Gastroesophageal sphincter (tissue), 4 donors: Measurements from ENCODE around the gene SLC66A2. TPM values are rescaled to one million over a fixed set of nuclear protein-coding genes. Genes with fewer than 3 reads are reported as not detected.

Experiments
- ATAC-seq: fragments of 150-250 bp; one replicate; pipeline ENCODE4 v1.9.1; 2016; ENCODE audit warnings: mild to moderate bottlenecking, moderate library complexity
- H3K27ac ChIP-seq, 4 donors: fragments of 200-600 bp; sonication (generic) in 3 of 4; 1 replicate in 3 of 4; 2 replicates in 1 of 4; pipeline ENCODE4 v1.5.1; 2016 to 2019
- H3K27me3 ChIP-seq: fragments of 200-600 bp; sonication (generic); one replicate; pipeline ENCODE4 v1.5.1; 2019
- H3K36me3 ChIP-seq, 2 donors: fragments of 200-600 bp; sonication (generic); one replicate each; pipeline ENCODE4 v1.5.1; 2019; ENCODE audit warnings: control low read depth in 1 of 2
- H3K4me1 ChIP-seq, 3 donors: fragments of 200-600 bp; sonication (generic); 1 replicate in 2 of 3; 2 replicates in 1 of 3; pipeline ENCODE4 v1.5.1; 2016 to 2019; ENCODE audit warnings: control low read depth in 2 of 3
- H3K4me3 ChIP-seq, 2 donors: fragments of 200-600 bp; sonication (generic); one replicate each; pipeline ENCODE4 v1.5.1; 2019; ENCODE audit warnings: mild to moderate bottlenecking in 1 of 2, moderate library complexity in 1 of 2
- H3K9me3 ChIP-seq, 3 donors: fragments of 200-600 bp; sonication (generic); one replicate each; pipeline ENCODE4 v1.5.1; 2017 to 2019; ENCODE audit warnings: control low read depth in 2 of 3
- EP300 ChIP-seq: sonication (generic); formaldehyde crosslinking; IDR thresholded peaks from one replicate; pipeline ENCODE4 v1.6.1; 2017; ENCODE audit warnings: antibody characterized with exemption, mild to moderate bottlenecking
- POLR2A ChIP-seq, 2 donors: fragments of 450-650 bp; IDR thresholded peaks; one replicate each; pipeline ENCODE4 v1.6.1; 2017; ENCODE audit warnings: antibody characterized with exemption in 2 of 2, mild to moderate bottlenecking in 2 of 2, moderate library complexity in 1 of 2
- POLR2AphosphoS5 ChIP-seq: sonication (generic); formaldehyde crosslinking; IDR thresholded peaks from one replicate; pipeline ENCODE4 v1.6.1; 2017; ENCODE audit warnings: antibody characterized with exemption
- WGBS, 2 donors: methylation state at CpG; one replicate each; pipeline ENCODE4 v1.1.5; 2018; ENCODE audit warnings: low coverage in 1 of 2; 5-methylcytosine and 5-hydroxymethylcytosine counted together
- total RNA-seq, 4 donors: library from RNA; depleted of rRNA; stranded (reverse); fragments of >200 nt; gene quantifications; one replicate each; pipeline ENCODE4 v1.1.0, GENCODE V29; 2016
- TF ChIP-seq, protein P1 (sequence below), 4 experiments: fragments of 200-600 bp in 2 of 4; fragments of 450-650 bp in 2 of 4; sonication (generic) in 1 of 4; IDR thresholded peaks; one replicate each; pipeline ENCODE4 v1.5.1; 2017 to 2019; ENCODE audit warnings: antibody characterized with exemption in 4 of 4, mild to moderate bottlenecking in 2 of 4, moderate library complexity in 2 of 4

SLC66A2 gene
- total RNA-seq, 4 donors from 2014 or later, result 32.2 to 42.6 (median 35.6) TPM

DNA sequence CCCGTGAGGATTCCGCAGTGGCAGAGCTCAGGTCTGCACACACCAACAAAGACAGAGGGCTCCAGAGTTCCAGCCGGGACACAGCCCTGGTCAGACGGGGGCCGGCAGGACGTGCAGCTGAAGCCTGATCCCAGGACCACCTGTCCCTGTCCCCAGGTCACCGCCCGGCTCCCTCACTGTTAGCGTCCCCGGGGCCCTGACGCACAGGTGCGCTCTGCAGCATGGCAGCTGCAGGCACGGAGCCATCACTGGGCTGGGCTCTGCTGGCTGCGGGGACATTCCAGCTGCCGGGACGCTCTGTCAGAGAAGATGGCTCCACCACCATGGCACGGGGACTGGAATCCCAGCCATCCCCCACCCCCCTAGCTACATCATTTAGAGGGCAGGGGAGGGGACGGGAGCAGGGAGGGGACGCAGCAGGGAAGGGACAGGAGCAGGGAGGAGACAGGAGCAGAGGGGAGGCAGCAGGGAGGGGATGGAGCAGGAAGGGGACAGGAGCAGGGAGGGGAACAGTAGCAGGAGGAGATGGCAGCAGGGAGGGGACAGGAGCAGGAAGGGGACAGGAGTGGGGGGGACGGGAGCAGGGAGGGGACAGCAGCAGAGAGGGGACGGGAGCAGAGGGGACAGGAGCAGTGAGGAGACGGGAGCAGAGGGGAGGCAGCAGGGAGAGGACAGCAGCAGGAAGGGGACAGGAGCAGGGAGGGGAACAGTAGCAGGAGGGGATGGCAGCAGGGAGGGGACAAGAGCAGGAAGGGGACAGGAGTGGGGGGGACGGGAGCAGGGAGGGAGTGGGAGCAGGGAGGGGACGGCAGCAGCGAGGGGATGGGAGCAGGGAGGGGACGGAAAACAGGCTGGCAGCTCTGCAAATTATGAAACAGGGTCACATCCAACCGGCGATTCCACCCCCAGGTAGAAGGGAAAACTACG, 39.8 kb downstream of the SLC66A2 start:
- H3K4me1 ChIP-seq, result no peaks in the 10 kb centered on the region
- no peaks in the 10 kb centered on the region for H3K27me3 ChIP-seq
- no peak for TF ChIP-seq POLR2AphosphoS5
- no peak overlapping the region for H3K27ac ChIP-seq
- no peaks in the 10 kb centered on the region for H3K9me3 ChIP-seq
- no peak for ATAC-seq
- WGBS, 2 donors, result 76 to 87% methylated on average over 5 to 9 of the region's 29 CpGs
- no peak overlapping the region for H3K4me3 ChIP-seq
- H3K36me3 ChIP-seq, result peaks cover 0 to 66% of the 10 kb centered on the region in 2 donors

DNA sequence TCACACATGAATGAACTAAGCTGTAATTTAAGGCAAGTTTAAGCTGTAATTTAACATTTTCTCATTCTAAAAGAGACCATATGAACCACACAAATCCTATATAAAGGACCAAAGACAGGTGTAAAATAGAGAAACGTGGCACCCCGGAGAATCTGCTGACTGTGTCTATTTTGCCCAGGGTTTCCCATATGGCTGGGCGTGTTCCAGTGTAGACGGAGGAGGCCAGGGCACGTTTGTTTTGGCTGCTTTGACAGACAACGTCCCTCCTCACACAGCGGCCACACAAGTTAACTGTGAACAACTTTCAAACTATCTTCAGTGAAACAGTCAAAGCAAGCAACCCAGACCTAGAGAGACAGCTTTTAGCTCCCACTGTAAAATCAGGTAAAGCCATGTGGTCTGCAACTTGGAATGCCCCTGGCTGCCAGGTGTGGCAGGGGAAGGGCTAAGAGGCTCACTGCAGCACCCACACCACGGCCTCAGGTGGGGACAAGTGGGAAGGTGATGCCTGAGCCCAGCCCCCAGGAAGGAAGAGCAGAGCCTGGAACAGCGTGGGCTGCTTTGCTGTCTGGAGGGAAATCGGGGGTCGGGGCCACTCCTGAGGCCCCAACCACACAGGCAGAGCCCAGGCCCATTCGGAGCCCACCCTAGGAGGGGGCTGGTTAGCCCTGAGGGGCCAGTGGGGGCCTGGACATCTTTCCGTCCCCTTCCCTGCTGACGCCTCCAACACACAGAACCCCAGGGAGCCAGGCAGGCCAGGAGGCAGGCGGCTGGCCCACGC, 40.7 kb downstream of the SLC66A2 start:
- ATAC-seq, result no peak
- Histone ChIP-seq H3K36me3 (peaks cover 0 to 58% of the 10 kb centered on the region in 2 donors), H3K4me1 (no peaks in the 10 kb centered on the region), H3K27ac (no peak overlapping the region), H3K27me3 (no peaks in the 10 kb centered on the region), H3K4me3 (no peak overlapping the region), H3K9me3 (no peaks in the 10 kb centered on the region)
- TF ChIP-seq, protein P1, sequence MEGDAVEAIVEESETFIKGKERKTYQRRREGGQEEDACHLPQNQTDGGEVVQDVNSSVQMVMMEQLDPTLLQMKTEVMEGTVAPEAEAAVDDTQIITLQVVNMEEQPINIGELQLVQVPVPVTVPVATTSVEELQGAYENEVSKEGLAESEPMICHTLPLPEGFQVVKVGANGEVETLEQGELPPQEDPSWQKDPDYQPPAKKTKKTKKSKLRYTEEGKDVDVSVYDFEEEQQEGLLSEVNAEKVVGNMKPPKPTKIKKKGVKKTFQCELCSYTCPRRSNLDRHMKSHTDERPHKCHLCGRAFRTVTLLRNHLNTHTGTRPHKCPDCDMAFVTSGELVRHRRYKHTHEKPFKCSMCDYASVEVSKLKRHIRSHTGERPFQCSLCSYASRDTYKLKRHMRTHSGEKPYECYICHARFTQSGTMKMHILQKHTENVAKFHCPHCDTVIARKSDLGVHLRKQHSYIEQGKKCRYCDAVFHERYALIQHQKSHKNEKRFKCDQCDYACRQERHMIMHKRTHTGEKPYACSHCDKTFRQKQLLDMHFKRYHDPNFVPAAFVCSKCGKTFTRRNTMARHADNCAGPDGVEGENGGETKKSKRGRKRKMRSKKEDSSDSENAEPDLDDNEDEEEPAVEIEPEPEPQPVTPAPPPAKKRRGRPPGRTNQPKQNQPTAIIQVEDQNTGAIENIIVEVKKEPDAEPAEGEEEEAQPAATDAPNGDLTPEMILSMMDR (IDR thresholded peaks at IDR 0.05), result no peak
- TF ChIP-seq POLR2AphosphoS5 (no peak), POLR2A (IDR thresholded peaks at IDR 0.05) (no peak), EP300 (no peak)
- 72 to 79% methylated on average over 3 to 9 of the region's 16 CpGs for WGBS, 2 donors

DNA sequence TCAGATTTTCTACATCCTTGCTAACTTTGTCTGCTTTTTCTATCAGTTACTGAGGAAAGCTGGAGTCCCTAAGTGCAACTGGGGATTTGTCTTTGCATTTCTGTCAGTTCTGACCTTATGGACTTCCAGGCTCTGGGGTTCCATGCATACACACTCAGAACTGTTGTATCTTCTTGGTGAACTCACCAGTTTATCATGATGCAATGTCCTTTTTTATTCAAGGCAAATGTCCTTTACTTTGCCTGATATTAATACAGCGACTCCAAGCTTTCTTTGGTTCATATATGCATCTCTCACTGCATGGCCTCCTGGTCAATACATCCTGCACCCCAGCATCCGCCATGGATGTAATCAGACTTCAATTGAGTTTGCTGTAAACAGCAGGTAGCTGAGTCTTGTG, 44.7 kb downstream of the SLC66A2 start:
- 100% methylated on average over 1 to 2 of the region's 2 CpGs for WGBS, 2 donors
- Histone ChIP-seq H3K9me3 (no peaks in the 10 kb centered on the region), H3K4me1 (no peaks in the 10 kb centered on the region), H3K27ac (no peak overlapping the region), H3K27me3 (no peaks in the 10 kb centered on the region), H3K36me3 (peaks cover 0 to 54% of the 10 kb centered on the region in 2 donors), H3K4me3 (no peak overlapping the region)
- TF ChIP-seq POLR2A (IDR thresholded peaks at IDR 0.05) (no peak), POLR2AphosphoS5 (no peak), EP300 (no peak)
- TF ChIP-seq, protein P1 (IDR thresholded peaks at IDR 0.05), result no peak
- no peak for ATAC-seq

DNA sequence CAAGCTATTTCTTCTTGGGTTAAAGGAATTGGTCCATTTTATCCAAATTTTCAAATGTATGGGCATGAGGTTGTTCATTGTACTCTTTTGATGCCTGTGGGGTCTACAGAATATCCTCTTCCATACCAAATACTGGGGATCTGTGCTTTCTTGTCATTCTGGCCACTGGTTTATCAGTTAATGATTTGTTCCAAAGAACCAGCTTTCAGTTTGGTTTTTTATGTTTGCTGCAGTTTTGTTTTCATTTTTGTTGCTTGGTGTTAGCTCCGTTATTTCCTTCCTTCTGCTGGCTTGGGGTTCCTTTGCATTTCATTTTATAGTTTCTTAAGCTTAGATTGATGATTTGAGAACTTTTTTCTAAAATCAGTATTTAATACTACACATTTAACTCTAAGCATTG, 45.5 kb downstream of the SLC66A2 start:
- Histone ChIP-seq H3K9me3 (no peaks in the 10 kb centered on the region), H3K36me3 (peaks cover 0 to 48% of the 10 kb centered on the region in 2 donors), H3K4me1 (no peaks in the 10 kb centered on the region), H3K27me3 (no peaks in the 10 kb centered on the region), H3K4me3 (no peak overlapping the region), H3K27ac (no peak overlapping the region)
- ATAC-seq, result no peak
- 70 to 80% methylated on average over 1 of the region's 1 CpG for WGBS, 2 donors
- TF ChIP-seq POLR2AphosphoS5 (no peak), POLR2A (IDR thresholded peaks at IDR 0.05) (no peak), EP300 (no peak)
- TF ChIP-seq, protein P1 (IDR thresholded peaks at IDR 0.05), result no peak

DNA sequence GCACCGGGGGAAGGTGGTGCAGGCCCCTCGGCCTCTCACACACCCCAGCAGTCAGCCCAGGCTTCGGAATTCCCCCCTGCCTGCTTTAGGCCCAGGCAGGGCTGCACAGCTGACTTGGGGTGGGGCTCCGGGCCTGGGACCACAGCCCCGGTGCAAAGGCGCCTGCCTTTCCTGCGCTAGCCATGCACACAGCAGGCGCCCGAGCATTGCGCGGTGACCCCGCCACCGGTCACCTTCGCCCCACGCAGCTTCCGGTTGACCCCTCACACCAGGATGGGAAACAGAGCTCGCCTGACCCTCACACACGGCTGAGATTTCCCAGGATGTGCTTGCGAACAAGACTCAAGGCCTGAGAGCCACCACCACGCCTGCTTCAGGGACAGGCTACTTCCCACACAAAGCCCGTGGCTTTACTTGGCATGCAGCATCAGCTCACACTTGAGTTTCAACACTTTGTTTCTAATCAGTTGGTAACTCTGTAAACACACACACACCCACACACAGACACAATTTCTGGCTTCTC, 46.0 kb downstream of the SLC66A2 start:
- Histone ChIP-seq H3K27me3 (no peaks in the 10 kb centered on the region), H3K4me1 (no peaks in the 10 kb centered on the region), H3K27ac (no peak overlapping the region), H3K9me3 (no peaks in the 10 kb centered on the region), H3K36me3 (peaks cover 0 to 43% of the 10 kb centered on the region in 2 donors), H3K4me3 (no peak overlapping the region)
- no peak for ATAC-seq
- WGBS, 2 donors, result 75 to 80% methylated on average over 1 to 4 of the region's 21 CpGs
- no peak for TF ChIP-seq POLR2A (IDR thresholded peaks at IDR 0.05)
- TF ChIP-seq, protein P1 (IDR thresholded peaks at IDR 0.05), result no peak
